CD4-positive, alpha-beta T cell treated with Interleukin-6 at 100 ng/mL for 8 hours (primary cell): ENCODE data around the gene ANO1.

ENCODE experiments used
- DNase-seq: peaks from one replicate; pipeline ENCODE4 v3.0.0-alpha.2; 2020; ENCODE audit warnings: mixed read lengths, low spot score

Gene ANO1

DNA sequence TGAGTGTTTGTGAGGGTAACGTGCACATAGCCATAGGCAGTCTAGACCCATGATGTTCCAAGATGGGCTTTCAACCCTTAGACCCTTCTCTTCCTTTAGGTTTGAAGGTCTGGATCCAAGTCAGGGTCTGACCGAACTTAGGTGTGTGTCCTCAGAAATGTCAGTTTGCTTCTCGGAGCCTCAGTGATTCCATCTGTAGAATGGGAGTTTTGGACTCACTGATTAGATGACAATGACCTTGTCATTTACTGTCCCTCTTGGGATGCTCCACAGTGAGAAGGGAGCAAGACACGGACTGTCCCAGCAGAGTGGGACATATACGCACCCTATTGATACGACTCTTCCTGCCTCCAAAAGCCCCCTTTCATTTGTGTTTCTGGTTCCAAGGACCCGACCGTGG, 37.7 kb downstream of the ANO1 start:
- DNase-seq: no peak

DNA sequence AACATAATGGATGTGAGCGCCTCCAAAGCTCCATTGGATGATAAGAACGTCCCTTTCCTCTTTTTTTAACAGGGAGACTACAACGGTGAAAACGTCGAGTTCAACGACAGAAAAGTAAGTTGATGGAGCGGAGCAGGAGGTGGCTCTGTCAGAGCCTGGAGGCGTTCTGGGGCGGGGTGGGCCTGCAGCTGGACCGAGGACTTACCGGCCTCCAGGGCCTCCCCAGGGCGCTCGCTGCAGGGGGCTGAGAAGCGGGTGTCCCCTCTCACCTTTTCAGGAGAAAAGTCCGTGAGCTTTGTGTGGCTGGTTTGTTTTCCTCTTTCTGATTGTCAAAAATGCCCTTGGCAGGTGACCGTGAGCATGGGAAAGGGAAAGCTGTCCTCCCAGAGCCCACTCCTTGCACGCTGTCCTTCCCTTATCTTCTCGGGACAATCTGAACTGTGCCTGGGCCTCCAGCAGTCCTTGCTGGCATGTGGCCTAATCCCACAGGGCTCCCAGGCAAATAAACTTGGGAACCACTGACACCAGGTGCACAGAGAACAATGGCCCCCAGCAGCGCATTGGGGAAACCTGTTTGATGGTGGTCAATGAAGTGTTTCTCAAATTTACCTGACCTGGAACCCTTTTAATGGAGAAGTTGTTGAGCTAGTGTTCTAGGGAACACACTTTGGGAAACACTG, 38.4 kb downstream of the ANO1 start:
- DNase-seq: no peak

DNA sequence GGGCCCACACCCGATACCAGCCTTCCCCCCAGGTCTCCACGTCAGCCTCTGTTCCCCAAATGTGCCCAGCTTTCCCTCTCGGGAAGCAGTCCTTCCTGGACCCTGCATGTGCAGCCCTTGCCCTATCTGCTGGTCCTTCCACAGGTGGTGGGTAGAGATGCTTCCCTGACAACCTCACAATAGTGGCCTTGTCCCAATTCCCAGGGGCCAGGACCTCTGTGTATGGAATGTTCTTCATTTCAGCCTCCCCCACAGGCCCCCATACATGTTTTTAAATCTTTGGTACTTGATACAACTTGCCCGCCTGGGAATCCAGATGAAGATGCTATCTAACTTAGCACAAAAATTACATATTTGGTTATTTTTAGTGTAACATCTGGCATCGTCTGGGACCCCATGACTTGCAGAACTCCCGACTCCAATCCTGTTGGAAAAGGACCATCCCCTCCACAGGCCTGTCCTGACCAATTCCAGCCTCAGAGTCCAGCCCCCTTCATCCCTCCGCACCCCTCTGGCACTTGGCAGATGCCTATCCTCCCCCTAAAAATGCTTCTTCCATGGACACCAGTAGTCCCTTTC, 39.5 kb downstream of the ANO1 start:
- DNase-seq: no peak

DNA sequence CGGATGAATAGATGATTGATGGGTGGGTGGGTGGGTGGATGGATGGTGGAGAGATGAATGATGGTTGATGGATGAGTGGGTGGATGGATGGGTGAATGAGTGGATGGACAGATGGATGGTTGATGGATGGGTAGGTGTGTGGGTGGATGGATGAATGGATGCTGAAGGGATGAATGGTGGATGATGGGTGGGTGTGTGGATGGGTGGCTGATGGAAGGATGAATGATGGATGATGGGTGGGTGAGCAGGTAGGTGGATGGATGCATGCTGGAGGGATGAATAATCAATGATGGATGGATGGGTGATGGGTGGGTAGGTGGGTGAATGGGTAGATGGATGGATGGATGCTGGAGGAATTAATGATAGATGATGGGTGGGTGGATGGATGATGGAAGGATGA, 40.5 kb downstream of the ANO1 start:
- no peak for DNase-seq

DNA sequence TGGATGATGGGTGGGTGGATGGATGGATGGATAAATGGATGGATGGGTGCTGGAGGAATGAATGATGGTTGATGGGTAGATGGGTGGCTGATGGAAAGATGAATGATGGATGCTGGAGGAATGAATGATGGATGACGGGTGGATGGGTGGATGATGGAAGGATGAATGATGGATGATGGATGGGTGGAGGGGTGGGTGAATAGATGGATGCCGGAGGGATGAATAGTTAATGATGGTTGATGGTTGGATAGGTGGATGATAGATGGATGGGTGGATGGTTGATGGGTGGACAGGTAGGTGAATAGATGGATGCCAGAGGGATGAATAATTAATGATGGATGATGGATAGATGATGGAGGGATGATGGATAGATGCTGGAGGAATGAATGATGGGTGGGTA, 41.4 kb downstream of the ANO1 start:
- no peak for DNase-seq

DNA sequence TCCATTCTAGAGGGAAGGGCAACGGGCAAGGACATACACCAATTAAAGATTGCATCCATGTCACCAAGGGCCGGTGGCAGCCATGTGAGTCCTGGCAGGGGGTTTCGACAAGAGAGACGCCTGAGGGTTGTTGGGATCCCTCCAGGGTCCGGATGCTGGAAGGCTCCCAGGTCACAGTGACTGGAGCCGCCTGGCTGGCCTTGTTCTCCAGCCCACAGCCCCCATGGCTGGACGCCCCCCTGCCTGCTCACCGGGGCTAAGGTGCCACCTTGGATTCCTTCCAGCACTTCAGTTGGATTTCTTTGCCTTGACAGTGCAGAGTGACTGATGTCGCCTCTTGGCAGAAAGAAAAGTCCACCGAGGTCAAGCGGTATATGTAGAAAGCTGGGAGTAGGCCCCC, 42.6 kb downstream of the ANO1 start:
- DNase-seq: no peak

DNA sequence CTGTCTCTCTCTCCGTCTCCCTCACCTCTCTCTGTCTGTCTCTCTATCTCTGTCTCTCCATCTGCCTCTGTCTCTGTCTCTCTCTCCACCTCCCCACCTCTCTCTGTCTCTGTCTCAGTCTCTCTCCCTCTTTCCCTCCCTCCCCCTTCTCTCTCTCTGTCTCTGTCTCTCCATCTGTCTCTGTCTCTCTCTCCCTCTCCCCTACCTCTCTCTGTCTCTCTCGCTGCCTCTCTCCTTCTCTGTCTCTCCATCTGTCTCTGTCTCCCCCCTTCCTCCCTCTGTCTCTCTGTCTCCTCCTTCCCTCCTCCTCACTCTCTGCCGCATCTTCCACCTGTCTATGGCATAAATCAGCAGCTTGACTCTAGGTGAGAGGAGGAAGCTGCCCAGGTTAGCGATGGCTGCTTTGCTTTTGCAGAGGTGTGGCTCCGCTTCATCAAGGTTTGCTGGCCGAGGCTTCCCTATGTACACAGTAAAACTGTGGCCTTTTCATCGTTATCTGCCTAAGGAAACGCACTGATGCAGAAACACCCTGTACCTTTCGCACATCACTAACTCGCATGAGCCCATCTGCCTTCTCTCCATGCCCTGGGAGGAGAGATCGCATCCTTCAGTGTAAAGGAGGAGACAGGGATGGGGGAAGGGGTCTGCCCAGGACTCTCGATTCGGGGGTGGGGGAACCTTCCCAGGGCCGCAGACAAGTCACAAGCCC, 44.5 kb downstream of the ANO1 start:
- no peak for DNase-seq

DNA sequence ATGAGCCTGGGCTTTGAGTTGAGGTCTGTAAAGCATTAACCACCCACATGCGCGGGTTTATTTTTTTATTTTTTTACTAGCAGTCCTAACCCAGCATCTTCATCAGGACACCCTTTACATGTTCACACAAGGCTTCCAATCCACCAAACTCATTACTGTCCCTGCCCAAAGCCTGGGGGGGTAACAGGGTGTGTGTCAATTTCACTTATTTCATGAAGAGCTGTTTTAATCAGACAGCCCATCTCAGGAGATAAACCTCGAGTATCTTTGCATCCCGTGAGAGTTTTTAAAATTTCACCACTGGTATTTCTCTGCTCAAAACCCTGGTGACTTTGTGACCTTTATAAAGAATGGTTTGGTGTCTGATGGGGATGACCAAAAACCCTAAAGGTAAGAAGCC, 45.6 kb downstream of the ANO1 start:
- DNase-seq: no peak

DNA sequence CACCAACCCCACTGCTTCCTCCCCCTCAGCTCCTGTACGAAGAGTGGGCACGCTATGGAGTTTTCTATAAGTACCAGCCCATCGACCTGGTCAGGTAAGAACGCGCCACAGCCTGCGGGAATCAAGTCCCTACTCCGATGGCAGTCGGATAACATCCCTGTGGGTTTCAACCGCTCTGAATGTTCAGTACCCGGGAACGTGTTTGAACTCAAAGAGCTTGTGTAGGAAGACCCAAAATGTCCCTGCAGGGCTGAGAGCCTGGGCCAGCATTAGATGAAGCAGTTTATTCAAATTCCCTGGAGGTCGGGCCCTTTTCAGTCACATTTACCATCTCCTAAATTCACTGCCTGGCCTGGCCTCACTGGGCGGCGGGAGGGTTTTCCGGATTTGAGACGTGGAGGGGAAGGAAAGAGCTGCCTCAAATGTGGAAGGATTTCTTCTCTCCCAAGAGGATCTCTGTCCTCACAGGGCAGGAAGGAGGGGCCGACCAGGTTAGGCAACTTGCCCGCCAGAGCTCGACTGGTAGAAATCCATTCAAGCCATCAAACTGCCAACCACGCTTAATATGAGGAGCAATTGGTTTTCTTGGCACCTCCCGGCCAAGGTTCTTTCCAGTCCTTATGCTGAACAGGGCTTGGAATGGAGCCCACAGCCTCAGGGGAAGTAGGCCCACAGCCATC, 46.3 kb downstream of the ANO1 start:
- DNase-seq: no peak

DNA sequence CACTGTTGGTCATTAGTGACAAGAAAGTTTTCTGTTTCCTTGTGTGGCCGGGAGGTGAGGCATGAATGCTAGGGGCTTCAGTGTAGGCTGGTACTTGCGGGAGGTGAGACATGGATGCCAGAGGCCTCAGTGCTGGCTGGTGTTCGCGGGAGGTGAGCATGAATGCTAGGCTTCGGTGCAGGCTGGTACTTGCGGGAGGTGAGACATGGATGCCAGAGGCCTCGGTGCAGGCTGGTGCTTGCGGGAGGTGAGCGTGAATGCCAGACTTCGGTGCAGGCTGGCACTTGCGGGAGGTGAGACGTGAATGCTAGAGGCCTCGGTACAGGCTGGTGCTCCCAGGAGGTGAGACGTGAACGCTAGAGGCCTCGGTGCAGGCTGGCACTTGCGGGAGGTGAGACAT, 48.4 kb downstream of the ANO1 start:
- no peak for DNase-seq

DNA sequence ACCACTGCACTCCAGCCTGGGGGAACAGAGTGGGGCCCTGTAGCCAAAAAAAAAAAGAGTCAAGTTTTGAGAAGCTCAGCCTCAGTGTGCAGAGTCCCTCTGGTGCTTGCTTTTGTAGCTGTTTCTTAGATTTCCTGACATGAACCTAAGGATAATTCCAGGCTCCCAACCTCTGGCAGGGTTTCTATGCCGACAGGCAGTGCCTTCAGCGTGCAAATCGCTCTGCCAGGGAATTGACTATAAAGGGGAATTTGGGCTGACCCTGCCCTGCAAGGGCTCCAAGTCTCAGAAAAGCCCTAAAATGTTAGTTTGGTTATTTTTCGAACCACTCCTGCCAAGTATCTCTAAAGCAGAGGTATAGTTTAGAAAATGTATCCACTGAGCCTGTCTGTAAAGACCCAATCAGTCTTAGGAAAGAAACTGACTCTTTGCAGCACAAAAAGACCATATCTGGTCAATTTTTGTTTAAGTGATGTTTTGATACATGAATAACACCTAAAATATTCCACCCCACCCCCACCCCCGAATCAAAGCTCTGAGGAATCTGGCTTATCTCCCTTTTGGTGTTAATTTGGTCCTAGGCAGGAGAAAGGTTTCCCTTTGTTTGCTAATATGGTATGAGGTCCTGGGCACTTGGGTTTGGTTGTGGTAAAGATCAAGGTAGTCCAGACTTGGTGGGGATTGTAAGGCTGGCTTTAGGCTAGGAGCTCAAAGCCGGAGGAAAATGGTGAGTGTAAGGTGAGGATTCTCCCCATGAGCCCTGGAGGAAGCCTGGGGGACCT, 49.7 kb downstream of the ANO1 start:
- DNase-seq: no peak

DNA sequence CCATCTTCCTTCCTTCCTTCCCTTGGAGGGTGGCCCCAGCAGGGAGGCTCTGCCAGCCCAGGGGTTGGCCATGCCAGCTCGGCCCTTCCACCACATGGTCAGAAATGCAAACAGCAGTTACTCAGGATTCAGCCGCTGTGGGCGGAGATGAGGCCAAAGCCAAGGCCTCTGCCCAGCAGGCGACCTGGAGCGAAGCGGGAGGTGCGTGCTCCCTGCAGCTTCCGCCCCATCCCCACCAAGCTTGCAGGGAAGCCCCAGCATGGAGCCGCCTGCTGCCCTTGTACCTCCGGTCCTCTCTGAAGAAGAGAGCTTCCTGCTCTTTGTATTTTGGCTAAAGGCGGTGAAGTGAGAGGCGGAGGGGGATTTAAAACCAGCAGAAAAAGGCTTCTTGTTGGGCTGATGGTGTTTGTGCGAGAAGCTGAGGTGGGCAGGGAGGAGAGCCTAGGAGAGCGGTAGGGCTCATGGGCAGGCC, 50.4 kb downstream of the ANO1 start:
- DNase-seq: no peak

DNA sequence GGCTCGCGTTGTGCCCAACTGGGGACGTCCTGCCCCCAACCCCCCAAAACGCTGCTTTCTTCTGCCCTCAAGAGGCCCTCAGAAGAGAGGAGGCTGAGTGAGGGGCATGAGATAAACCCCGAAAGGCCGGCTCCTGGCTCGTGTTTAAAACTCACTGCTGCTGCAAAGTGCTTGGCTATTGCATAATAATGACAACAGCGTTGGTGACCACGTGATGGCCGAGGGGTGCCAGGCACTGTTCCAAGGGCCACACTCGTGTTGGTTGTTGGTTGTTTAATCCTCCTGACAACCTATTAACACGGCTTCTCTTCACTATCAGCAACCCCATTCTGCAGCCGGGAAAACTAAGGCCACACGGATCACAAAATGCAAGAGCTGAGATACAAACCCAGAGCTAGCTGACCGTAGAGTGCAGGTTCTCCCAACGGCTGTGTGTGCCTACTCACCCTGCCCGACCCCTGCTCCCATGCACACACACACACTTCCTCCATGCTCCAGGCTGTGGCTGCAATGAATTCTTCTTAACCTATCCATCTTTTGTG, 51.0 kb downstream of the ANO1 start:
- DNase-seq: no peak

DNA sequence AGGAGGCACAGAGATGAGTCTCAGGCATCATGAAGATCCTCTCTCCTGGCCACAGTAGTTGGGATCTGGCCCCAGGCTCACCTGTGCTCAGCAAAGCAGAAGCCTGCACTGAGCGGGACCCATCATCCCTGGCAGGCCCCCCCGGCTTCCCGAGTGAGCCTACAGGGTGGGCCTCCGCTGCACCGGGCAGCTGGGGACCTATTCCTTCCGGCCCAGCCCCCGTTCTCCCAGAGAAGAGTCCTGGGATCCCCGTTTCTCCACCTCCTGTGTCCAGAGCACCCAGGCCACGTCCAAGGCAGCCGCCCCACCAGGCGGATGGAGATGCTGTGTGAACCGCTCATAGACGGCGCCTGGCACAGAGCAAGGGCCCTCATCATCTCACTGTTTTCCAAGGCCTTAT, 52.5 kb downstream of the ANO1 start:
- no peak for DNase-seq

DNA sequence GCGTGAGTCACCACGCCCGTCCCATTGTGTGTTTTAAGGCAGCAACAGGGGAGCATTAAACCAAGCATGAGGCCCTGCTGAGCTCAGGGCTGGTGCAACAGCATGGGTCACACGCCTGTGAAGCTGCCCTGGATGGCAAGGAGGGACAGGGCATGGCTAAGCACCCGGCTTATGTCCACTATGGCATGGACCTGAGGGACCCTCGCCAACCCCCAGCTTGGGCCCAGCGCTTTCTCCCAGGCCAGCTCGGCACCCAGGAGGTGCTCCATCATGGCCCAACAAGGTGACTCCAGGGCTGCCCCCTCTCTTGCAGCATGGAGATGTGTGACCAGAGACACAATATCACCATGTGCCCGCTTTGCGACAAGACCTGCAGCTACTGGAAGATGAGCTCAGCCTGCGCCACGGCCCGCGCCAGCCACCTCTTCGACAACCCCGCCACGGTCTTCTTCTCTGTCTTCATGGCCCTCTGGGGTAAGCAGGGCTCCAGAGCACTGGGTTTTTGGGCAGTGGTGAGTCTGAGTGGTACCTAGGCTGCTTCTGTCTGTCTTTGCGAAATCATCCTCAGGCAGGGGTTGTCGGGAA, 53.6 kb downstream of the ANO1 start:
- no peak for DNase-seq

DNA sequence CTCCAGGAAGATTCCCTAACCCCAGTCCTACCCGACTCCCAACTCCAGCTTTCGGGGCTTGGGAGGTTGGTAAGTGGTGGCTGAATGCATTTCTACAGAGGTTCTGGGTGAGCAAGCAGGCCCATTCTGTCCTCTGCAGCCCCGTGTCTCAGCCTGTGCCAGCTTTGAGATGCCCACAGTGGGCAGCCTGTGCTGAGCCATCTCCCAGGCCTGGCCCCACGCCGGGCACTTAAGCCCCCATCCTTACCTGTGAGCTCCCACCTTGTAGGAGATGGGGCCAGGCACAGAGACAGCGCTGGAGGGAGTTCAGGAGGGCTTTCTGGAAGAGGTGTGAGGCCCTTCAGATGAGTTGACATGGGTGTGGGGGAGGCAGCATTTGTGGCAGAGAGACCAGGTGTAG, 54.5 kb downstream of the ANO1 start:
- no peak for DNase-seq

DNA sequence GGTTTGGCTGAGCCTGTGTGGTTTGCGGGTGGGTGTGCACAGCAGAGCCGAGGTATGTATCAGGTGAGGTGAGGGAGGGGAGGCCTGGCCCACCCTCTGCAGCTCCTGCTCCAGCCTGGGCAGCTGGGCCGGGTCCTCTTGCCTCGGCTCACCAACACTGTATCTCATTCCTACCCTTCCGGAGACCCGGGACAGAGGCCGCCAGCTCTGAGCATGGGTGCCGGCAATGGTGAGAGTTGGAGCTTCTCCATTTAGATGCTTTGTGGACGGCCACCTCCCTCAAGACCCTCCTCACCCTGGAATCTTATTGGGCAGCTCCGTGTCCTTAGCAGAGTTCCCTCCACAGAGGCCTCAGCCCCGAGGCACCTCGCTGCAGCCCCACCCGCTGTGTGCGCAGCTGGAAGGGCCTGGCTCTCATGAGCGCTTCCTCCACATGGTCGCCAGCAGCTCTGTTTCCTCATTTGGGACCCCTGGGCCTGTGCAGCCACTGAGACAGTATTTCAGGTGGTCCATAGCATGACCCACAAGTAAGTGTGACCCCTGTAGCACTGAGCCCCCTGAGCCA, 55.7 kb downstream of the ANO1 start:
- no peak for DNase-seq

DNA sequence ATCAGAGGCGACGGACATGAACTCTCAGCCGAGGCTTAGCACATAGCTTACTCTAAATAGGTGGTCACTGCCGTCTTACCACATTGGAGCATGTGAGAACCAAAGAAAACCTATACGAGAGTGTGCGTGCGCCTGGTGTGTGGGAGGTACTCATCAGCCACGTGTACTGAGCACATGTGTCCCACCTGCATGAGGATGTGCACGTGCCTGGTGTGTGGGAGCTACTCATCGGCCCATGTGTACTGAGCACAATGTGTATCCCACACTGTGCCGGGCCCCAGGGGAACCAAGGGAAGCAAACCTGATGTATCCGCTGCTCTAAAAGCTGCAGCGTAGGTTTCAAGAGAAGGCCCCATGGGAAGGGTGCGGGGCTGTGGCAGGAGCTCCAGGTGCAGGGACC, 56.4 kb downstream of the ANO1 start:
- DNase-seq: no peak

DNA sequence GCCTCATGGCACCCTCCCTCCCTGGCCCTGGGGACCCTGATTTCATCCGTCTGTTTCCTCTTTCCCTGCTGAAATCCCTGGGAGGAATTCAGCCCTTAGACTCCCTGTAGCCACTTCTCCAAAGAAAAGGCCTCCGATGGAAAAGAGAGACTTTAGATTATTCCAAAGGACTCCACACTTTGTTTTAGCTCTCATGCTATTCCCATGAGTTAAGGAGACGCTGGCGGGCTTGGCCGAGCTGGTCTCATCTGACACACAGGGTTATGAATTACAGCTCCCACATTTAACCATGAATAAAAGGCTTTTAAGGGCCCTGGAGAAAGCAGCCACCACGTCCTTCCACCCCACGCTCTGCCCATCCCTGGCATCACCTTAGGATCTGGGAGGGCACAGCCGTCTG, 57.0 kb downstream of the ANO1 start:
- DNase-seq: no peak

DNA sequence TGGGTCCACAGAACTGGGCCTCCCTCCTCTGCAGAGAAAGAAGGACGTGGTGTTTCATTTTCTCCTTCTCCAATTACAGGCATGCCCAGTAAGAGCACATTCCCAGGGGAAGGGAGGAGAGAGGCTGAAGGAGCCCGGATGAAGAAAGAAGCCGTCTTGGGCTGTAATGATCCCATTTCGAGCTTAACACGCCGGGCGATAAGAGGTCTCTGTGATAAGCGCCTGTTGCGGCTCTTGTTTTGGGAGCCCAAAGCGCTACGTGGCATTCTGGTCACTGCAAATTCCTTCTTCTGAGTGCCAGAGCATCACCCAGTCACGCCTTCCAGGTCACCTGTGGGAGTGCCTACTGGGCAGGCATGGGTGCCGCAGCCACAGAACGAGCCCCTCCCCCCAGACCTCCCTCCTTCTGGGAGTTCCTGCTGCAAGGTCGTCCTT, 57.5 kb downstream of the ANO1 start:
- DNase-seq: no peak

DNA sequence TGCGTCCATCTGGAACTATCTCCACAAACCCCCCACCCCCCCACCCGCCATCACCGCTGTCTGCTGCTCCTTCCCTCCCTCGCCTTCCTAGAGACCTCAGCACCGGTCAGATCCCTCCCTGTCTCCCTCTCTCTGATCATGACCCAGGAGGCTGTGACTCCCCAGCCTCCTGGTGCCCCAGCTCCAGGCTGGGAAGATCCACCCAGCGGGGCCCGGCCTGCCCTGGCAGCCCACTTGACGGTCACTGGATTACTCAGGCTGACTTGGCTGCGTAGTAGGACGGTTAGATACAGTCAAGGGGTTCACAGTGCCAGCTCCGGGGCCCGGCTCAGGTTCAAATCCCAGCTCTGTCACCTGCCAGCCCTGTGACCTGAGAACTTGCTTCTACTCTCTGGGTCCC, 59.3 kb downstream of the ANO1 start:
- no peak for DNase-seq
